ENCODE measurements around the gene HSD17B12.

HSD17B12 gene

DNA sequence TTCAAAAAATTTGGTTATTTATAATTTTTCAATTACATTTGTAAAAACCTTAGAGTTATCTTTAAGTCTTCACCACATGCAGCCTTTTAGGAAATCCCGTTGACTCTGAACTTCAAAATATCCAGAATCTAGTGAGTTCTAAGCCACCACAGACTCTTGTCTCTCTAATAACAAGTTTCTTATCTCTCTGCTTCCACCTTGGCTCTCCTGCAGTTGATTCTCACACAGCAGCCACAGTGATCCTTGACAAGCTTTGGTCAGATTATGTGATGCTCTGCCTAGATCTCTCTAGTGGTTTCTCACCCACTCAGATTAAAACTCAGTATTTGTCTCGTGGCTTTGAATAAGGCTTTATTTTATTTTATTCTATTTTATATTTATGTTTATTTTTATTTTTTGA is 8.6 kb downstream of the HSD17B12 start:
- no peak for DNase-seq

GRCh38 chr11:43690929-43691725 is 10.6 kb downstream of the HSD17B12 start:
- no peak for DNase-seq

DNA sequence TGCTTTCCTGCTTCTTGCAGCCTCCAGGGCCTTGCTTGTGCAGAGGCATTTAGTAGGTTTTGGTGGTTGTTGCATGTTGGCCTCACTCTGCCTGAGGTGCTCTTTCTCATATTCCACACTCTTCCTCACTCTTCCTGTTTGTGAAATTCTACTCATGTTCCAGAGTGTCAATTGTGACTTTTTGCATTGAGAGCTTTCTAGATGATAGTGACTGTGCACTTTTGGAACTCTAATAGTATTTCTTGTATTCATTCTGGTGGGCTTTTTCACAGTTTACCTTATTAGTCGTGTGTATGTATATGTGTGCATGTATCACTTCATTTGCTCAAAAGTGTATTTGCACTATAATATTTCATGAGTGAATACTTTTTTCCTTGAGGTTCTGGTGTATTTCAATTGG is 11.3 kb downstream of the HSD17B12 start:
- no peak for DNase-seq

- no peak for DNase-seq
Measured at GRCh38 chr11:43693069-43693468, 12.5 kb downstream of the HSD17B12 start.

- no peak for DNase-seq
Measured at GRCh38 chr11:43693731-43694130, 13.2 kb downstream of the HSD17B12 start.

DNA sequence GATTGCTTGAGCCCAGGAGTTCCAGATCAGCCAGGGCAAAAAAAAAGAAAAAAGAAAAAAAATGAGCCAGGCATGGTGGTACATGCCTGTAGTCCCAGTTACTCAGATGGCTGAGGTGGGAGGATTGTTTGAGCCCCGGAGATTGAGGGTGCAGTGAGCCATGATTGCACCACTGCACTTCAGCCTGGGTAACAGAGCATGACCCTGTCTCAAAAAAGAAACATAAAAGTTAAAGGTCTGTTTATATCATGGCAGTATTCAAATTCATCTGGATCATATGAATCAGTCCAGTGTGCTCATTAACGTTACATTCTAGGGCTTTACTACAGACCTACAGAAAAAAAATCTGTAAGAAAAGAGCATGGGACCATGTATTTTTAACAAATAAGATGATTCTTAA is 13.9 kb downstream of the HSD17B12 start:
- DNase-seq, result no peak

DNA sequence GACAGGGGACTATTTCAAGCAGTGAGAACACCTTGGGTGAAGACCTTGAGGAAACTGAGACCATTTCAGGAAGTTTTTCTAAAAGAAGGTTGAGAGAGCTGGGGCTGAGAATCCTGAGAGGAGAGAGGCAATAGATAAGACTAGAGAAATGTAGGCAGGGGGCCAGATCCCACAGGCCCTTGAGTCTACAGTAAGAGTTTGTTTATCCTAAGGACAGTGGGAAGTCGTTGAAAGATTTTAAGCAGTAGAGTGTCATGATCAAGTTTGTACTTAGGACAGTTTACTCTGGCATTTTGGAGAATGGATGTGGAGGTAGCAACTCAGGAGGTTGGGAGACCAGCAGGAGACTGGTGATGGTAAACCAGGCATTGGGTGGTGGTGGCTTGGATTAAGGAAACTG is 17.1 kb downstream of the HSD17B12 start:
- DNase-seq, result no peak

DNA sequence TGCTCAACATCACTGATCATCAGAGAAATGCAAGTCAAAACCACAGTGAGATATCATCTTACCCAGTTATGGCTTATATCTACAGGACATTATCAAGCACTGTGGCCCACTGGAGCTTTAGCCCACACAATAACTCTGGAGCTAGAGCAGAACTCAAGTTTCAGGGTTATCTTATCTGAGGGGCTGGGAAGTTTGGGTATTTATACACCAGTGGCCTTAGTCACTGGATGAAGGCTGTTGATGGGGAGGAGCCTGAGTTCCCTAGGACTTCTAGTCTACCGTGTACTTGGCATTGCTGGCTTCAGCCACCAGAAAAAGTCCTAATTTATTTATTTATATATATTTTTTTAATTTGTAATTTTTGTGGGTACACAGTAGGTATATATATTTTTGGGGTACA is 19.3 kb downstream of the HSD17B12 start:
- no peak for DNase-seq

DNA sequence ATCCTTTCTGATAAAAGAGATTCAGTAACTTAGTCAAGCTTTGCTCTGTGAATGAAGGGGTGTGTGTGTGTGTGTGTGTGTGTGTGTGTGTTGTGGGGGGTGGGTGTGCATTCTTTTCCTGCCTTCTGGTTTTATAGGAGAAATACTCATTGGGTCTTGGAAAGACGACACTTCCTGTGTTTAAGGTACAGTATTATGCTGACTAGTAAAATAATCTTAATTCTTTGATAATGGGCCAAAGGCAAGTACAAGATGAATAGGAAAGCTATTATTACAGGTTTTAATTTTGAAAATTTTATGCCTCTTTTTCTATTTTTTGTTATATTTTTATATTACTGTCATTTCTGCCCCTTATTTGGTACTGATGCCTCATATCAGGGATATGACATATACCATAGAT is 26.1 kb downstream of the HSD17B12 start:
- DNase-seq, result no peak

GRCh38 chr11:43708776-43709175 is 28.2 kb downstream of the HSD17B12 start:
- DNase-seq, result no peak

DNA sequence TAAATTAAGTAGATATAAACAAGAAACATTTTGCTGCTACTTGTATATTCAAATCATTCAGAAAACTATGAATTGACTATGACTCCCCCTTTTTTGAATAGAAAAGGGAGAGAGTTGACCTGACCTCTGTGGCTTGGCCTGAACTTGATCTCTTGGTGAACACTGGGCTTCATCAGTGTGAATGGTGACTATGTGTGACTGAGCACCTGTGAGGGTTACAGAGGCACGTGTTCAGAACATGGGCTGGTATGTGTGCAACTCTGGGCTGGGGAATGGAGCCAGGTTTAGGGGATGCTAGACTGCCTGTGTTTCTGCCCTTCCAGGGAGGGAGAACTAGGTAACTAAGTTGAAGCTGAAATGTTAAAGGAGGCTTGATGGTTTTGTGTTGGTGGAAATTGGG is 29.2 kb downstream of the HSD17B12 start:
- no peak for DNase-seq

DNA sequence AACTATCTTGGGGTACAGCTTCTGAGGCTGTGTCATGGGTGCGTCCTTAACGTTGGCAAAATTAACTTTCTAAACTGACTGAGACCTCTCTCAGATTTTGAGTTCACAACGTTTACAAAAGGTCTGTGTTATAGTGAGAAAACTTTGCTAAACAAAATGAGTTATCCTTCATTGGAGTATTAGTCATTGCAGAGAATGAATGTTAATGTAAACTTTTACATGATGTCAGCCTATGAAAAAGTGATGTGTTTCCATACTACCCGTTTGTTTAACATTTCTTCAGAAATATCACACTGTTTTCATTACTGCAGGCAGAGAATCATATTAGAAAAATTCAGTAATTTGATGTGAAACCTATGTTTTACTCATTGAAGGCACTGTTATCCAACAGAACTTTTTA is 32.1 kb downstream of the HSD17B12 start:
- no peak for DNase-seq

DNA sequence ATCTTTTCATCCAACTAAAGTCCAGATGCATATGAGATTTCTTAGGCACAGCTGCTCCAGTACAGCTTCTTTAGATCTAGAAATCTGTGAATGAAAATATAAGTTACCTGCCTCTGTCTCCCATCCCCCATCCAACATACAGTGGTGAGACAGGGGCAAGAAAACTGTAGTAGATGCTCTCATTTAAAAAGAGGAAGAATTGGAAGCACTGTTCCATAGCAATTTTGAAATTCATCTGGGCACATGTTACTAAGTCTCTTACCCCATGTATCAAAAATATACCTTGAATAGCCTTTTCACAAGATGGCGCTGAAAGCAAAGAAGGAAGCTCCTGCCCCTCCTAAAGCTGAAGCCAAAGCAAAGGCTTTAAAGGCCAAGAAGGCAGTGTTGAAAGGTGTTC is 37.8 kb downstream of the HSD17B12 start:
- DNase-seq, result no peak

DNA sequence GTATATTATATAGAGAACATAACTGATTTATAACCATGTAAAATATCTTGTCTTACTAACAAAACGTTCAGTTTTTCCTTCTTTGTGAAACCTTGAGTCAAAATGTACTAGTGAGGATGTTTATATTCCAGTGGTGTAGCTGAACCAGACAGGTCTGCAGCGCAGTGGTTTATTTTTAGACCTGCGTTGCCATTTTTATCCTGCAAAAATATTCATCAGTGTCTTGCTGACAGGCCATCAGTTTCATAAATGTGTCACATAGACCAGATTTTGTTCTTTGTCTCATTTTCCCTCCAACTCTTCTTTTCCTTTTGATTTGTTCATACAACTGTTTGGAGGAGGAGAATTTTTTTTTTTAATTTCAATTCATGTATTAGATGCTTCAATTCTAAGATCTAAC is 43.1 kb downstream of the HSD17B12 start:
- no peak for DNase-seq

- DNase-seq, result no peak
Measured at GRCh38 chr11:43732225-43732624, 51.7 kb downstream of the HSD17B12 start.

DNA sequence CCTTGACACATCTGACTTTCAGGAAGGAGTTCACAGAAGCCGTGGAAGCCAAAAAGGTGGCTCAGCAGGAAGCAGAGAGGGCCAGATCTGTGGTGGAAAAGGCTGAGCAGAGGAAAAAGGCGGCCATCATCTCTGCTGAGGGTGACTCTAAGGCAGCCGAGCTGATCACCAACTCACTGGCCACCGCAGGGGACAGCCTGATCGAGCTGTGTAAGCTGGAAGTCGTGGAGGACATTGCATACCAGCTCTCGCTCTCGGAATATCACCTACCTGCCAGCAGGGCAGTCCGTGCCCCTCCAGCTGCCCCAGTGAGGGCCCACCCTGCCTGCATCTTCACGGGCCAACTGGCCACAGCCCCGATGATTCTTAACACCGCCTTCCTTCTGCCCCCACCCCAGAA is 53.7 kb downstream of the HSD17B12 start:
- no peak for DNase-seq

- DNase-seq, result no peak
Measured at GRCh38 chr11:43735115-43735514, 54.6 kb downstream of the HSD17B12 start.

- no peak for DNase-seq
Measured at GRCh38 chr11:43735961-43736360, 55.4 kb downstream of the HSD17B12 start.

DNA sequence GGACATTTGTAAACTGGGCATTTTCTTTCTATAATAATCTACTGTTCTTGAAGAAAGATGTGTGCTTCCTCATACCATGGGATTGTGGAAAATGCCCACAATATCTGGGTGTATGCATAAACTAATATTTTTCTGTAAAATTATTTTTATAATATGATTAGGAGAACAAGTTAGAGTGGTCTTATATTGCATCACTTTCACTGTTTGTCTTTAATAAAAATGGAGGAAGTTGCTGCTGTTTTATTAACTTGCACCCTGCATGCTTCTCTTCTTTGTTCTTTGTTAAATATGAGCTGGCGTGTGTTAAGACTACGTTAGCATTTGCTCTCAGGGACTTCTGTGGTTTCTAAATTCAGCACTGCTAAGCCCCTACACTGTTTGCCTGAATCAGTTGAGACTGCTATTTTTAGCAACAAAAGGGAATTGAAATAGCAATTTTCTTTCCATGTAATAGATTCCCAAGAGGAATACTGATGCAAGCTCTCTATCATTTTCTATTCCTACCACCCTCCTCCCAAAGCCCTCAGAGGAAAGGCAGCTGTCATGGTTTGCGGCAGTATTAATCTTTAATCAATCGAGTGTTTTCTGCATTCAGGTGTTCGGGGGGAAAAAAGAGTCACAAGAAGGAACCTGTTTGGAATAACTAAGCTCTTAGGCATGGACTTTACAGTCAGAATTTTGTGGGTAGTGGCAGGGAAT is 56.1 kb downstream of the HSD17B12 start:
- DNase-seq, result no peak

- DNase-seq, result no peak
Measured at GRCh38 chr11:43737201-43737590, 56.7 kb downstream of the HSD17B12 start.

DNA sequence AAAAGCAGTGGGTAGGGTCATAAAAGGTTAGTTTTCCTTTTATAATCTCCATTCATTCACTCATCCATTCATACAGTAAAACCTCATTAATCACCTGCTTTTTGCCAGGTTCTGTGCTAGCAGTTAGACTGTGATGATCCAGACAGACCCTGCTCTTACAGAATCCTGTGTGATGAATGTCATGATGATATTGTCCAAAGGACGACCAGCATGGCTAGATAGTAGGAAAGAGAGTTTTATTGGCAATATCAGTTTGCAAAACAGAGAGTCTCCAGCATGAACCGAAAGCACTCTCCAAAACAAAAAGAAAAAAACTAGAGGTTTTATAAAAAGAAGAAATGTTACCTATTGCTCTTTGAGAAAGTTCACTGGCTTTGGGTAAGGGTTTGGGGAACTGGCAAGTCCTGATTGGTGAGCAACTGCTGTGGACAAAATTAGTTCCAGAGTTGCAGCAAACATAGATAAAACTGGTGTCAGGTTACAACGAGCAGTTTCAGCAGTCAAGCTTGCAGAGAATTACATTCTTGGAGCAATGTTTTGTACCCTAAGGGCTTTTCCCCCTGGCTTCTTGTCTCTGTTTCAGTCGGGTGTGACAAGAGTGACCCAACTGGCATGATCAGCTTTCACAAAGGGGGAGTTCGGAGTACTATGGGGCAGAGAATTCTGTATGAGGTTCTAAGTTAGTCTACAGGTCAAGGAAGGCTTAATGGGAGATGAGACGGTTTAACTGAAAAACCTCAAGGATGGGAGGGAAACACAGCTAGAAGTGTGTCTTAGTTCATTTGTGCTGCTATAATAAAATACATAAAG is 58.3 kb downstream of the HSD17B12 start:
- DNase-seq, result no peak

DNA sequence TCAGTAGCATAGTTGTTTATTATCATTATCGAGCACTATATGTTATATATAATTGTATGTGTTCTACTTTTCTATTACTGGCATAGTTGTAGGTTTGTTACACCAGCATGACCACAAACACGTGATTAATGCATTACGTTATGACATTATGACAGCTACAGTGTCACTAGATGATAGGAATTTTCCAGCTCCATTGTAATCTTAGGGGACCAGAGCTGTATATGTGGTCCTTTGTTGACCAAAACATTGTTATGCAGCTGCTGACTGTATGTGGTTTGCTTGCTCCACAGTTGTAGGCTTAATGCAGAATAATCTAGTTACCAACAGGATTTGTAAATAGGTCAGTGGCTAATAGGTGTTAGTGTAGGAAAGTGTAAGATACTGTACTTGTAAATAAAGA is 66.1 kb downstream of the HSD17B12 start:
- DNase-seq, result no peak

DNA sequence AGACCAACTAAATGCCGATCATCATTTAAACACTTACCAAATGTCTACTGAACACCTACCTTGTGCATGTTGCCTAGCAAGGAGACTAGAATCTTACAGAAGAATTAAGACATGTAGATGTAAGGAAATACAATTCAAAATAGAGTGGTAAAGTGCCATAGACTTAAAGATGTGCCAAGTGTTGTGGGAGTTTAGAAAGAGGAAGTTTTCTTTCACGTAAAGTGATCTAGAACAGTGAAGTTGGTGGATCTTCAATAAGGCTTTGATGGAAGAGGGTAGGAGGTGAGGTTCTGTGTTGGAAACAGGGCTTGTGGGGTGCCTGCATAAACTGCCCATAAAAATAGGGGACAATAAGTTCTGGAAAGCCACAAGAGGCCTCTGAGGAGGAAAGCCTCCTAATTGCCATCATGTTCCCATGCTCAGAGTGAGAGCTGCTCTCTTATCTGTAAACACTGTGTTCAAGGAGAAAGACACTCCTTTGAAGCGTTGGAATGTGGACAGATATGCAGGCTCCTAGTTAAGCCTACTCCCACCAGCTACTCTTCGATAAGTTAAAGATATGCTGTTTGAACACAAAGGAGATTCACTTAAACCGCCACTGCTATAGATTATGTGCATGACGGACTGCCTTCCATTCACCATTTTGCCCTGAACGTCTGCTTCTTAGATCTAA is 66.7 kb downstream of the HSD17B12 start:
- DNase-seq, result no peak

Data from NCI-H82 (cell line).